Progenitor cell of endocrine pancreas (in vitro differentiated cells): ENCODE measurements around the gene IQCC. TPM values are rescaled to one million over a fixed set of nuclear protein-coding genes. Genes with fewer than 3 reads are reported as not detected.
A peak's percentile ranks its signal among the peaks of the same experiment; 100 is the strongest.

Experiments used
- DNase-seq: peaks from one replicate; pipeline ENCODE4 v3.0.0; 2021; ENCODE audit warnings: low spot score; ENCODE audit not compliant: unreplicated experiment
- H3K27ac Mint-ChIP-seq: 2 replicates; pipeline ENCODE4 v1.8.0; 2021; ENCODE audit warnings: mild to moderate bottlenecking, moderate library complexity, mixed read lengths
- H3K27me3 Mint-ChIP-seq: 2 replicates; pipeline ENCODE4 v1.8.0; 2021; ENCODE audit warnings: mixed read lengths
- H3K36me3 Mint-ChIP-seq: 2 replicates; pipeline ENCODE4 v1.8.0; 2022; ENCODE audit warnings: mixed read lengths; ENCODE audit not compliant: insufficient read depth
- H3K4me1 Mint-ChIP-seq: 2 replicates; pipeline ENCODE4 v1.8.0; 2021; ENCODE audit warnings: low read depth, mixed read lengths
- H3K4me3 Mint-ChIP-seq: 2 replicates; pipeline ENCODE4 v1.8.0; 2021; ENCODE audit warnings: low read depth, mild to moderate bottlenecking, moderate library complexity, mixed read lengths
- H3K9me3 Mint-ChIP-seq: 2 replicates; pipeline ENCODE4 v1.8.0; 2021; ENCODE audit warnings: low read depth, mixed read lengths
- CTCF ChIP-seq: fragments of 200-600 bp; sonication (generic); IDR thresholded peaks from one replicate; pipeline ENCODE4 v1.5.0; 2021; ENCODE audit warnings: antibody characterized with exemption, mild to moderate bottlenecking; ENCODE audit not compliant: unreplicated experiment
- total RNA-seq: library from RNA; stranded (reverse); gene quantifications from 2 replicates; pipeline ENCODE4 v1.2.1, GENCODE V29; 2021

IQCC gene
- total RNA-seq, 1 donor from 2014 or later: 5.1 TPM

- Mint-ChIP-seq H3K9me3 (no peaks in the 10 kb centered on the region), H3K27ac (peak overlapping the region; percentile 93), H3K4me1 (peaks cover 11% of the 10 kb centered on the region), H3K36me3 (no peaks in the 10 kb centered on the region), H3K4me3 (no peak overlapping the region), H3K27me3 (no peaks in the 10 kb centered on the region)
- no peak for TF ChIP-seq CTCF
- no peak for DNase-seq
Measured at GRCh38 chr1:32242341-32242851, 36.9 kb downstream of the IQCC start.

- Mint-ChIP-seq H3K27ac (peak within 1 kb of the TSS; percentile 69), H3K36me3 (no peaks in the 10 kb centered on the region), H3K4me1 (peaks cover 13% of the 10 kb centered on the region)
Measured at GRCh38 chr1:32246888-32247273, 41.4 kb downstream of the IQCC start, which contains the start of gene FAM167B. FAM167B (plus strand) TSS chr1:32247222; CDS start chr1:32247422, 200 bp downstream.

GRCh38 chr1:32247452-32247851 is 42.0 kb downstream of the IQCC start:
- Mint-ChIP-seq H3K36me3 (no peaks in the 10 kb centered on the region), H3K4me1 (peaks cover 13% of the 10 kb centered on the region), H3K27ac (no peak overlapping the region)

More at GRCh38 chr1:32246888-32247273, 41.4 kb downstream of the IQCC start, which contains the start of gene FAM167B:
- H3K27me3 Mint-ChIP-seq: peaks cover 4% of the 10 kb centered on the region
- H3K9me3 Mint-ChIP-seq: no peaks in the 10 kb centered on the region
- TF ChIP-seq CTCF: no peak
- H3K4me3 Mint-ChIP-seq: no peak within 1 kb of the TSS
- no peak for DNase-seq

GRCh38 chr1:32247983-32248889 is 42.8 kb downstream of the IQCC start:
- H3K27ac Mint-ChIP-seq: peak overlapping the region; percentile 51
- no peaks in the 10 kb centered on the region for H3K9me3 Mint-ChIP-seq
- peaks cover 13% of the 10 kb centered on the region for H3K4me1 Mint-ChIP-seq
- H3K36me3 Mint-ChIP-seq: no peaks in the 10 kb centered on the region
- peak; percentile 77 for DNase-seq
- peak; percentile 86 for TF ChIP-seq CTCF
- peaks cover 11% of the 10 kb centered on the region for H3K27me3 Mint-ChIP-seq
- H3K4me3 Mint-ChIP-seq: no peak overlapping the region

More at GRCh38 chr1:32247452-32247851, 42.0 kb downstream of the IQCC start:
- no peak for DNase-seq
- no peak overlapping the region for H3K4me3 Mint-ChIP-seq
- H3K9me3 Mint-ChIP-seq: no peaks in the 10 kb centered on the region
- H3K27me3 Mint-ChIP-seq: peaks cover 7% of the 10 kb centered on the region
- no peak for TF ChIP-seq CTCF

GRCh38 chr1:32249831-32250525 is 44.5 kb downstream of the IQCC start:
- Mint-ChIP-seq H3K36me3 (no peaks in the 10 kb centered on the region), H3K27me3 (peaks cover 11% of the 10 kb centered on the region), H3K9me3 (no peaks in the 10 kb centered on the region), H3K27ac (peak overlapping the region; percentile 89), H3K4me3 (peak overlapping the region; percentile 11), H3K4me1 (peaks cover 13% of the 10 kb centered on the region)
- DNase-seq: no peak
- TF ChIP-seq CTCF: no peak
